ENCODE data around the gene SEMA3G.

SEMA3G gene

GRCh38 chr3:52444860-52445793, at the start of gene SEMA3G:
SEMA3G (minus strand) TSS chr3:52445103; CDS start chr3:52445027, 76 bp downstream.
- no peak within 1 kb of the TSS for H3K27ac ChIP-seq
- TF ChIP-seq POLR2AphosphoS5 (IDR thresholded peaks at IDR 0.05; ENCODE audit: borderline replicate concordance, low read depth, low read length) (peak; percentile 43; the same call in 1 of the 2 replicates), EZH2 (IDR thresholded peaks at IDR 0.05) (no peak)
- no peak for DNase-seq (ENCODE audit: low read depth, low spot score)
- H3K9me3 ChIP-seq (ENCODE audit: low read depth, low read length) = no peaks in the 10 kb centered on the region
- H3K4me3 ChIP-seq = no peak within 1 kb of the TSS
- no peaks in the 10 kb centered on the region for H3K36me3 ChIP-seq (ENCODE audit: insufficient read depth, low read length)
- H3K9ac ChIP-seq (ENCODE audit: insufficient read length) = no peak within 1 kb of the TSS

DNA sequence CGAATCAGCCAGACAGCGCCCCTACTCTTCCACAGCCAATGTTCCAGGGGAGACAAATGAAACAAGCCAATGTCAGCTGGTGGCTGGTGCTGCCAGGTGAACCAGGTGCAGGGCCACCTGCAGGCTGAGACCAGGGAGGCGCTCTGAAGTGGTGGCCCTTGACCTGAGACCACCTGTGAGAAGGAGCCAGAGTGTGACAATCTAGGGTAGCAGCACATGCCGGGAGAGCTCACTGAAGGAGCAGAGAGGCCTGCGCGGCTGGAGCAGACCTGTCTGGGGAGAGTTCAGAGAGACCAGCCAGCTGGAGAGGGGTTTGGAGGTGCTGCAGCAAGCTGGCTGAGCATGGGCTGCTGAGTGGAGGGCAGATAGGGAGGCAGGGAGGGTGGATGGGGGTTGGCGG, 49.5 kb upstream of the SEMA3G start:
- H3K27ac ChIP-seq = no peak overlapping the region
- H3K4me3 ChIP-seq = no peak overlapping the region
- H3K36me3 ChIP-seq (ENCODE audit: insufficient read depth, low read length) = no peaks in the 10 kb centered on the region
- DNase-seq (ENCODE audit: low read depth, low spot score) = no peak
- H3K9me3 ChIP-seq (ENCODE audit: low read depth, low read length) = no peaks in the 10 kb centered on the region
- H3K9ac ChIP-seq (ENCODE audit: insufficient read length) = no peak overlapping the region
- TF ChIP-seq EZH2 (IDR thresholded peaks at IDR 0.05) = no peak
- no peak for TF ChIP-seq FOXP2 (optimal IDR thresholded peaks at IDR 0.05; ENCODE audit: control extremely low read depth, extremely low read length, insufficient read depth)
- no peak for TF ChIP-seq POLR2AphosphoS5 (IDR thresholded peaks at IDR 0.05; ENCODE audit: borderline replicate concordance, low read depth, low read length)

- no peak overlapping the region for H3K9ac ChIP-seq (ENCODE audit: insufficient read length)
- TF ChIP-seq POLR2AphosphoS5 (IDR thresholded peaks at IDR 0.05; ENCODE audit: borderline replicate concordance, low read depth, low read length) (no peak), FOXP2 (optimal IDR thresholded peaks at IDR 0.05; ENCODE audit: control extremely low read depth, extremely low read length, insufficient read depth) (no peak), EZH2 (IDR thresholded peaks at IDR 0.05) (no peak)
- H3K36me3 ChIP-seq (ENCODE audit: insufficient read depth, low read length) = no peaks in the 10 kb centered on the region
- no peak overlapping the region for H3K27ac ChIP-seq
- no peak overlapping the region for H3K4me3 ChIP-seq
- H3K9me3 ChIP-seq (ENCODE audit: low read depth, low read length) = no peaks in the 10 kb centered on the region
- no peak for DNase-seq (ENCODE audit: low read depth, low spot score)
Observed at GRCh38 chr3:52493232-52494017, 48.5 kb upstream of the SEMA3G start.

DNA sequence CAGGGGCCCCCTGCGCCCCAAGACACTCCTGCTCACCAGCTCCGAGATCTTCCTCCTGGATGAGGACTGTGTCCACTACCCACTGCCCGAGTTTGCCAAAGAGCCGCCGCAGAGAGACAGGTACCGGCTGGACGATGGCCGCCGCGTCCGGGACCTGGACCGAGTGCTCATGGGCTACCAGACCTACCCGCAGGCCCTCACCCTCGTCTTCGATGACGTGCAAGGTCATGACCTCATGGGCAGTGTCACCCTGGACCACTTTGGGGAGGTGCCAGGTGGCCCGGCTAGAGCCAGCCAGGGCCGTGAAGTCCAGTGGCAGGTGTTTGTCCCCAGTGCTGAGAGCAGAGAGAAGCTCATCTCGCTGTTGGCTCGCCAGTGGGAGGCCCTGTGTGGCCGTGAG, 47.2 kb upstream of the SEMA3G start:
- DNase-seq (ENCODE audit: low read depth, low spot score) = no peak
- H3K36me3 ChIP-seq (ENCODE audit: insufficient read depth, low read length) = no peaks in the 10 kb centered on the region
- H3K9ac ChIP-seq (ENCODE audit: insufficient read length) = no peak overlapping the region
- no peak overlapping the region for H3K27ac ChIP-seq
- no peaks in the 10 kb centered on the region for H3K9me3 ChIP-seq (ENCODE audit: low read depth, low read length)
- no peak overlapping the region for H3K4me3 ChIP-seq
- TF ChIP-seq EZH2 (IDR thresholded peaks at IDR 0.05) = no peak
- no peak for TF ChIP-seq POLR2AphosphoS5 (IDR thresholded peaks at IDR 0.05; ENCODE audit: borderline replicate concordance, low read depth, low read length)
- no peak for TF ChIP-seq FOXP2 (optimal IDR thresholded peaks at IDR 0.05; ENCODE audit: control extremely low read depth, extremely low read length, insufficient read depth)

DNA sequence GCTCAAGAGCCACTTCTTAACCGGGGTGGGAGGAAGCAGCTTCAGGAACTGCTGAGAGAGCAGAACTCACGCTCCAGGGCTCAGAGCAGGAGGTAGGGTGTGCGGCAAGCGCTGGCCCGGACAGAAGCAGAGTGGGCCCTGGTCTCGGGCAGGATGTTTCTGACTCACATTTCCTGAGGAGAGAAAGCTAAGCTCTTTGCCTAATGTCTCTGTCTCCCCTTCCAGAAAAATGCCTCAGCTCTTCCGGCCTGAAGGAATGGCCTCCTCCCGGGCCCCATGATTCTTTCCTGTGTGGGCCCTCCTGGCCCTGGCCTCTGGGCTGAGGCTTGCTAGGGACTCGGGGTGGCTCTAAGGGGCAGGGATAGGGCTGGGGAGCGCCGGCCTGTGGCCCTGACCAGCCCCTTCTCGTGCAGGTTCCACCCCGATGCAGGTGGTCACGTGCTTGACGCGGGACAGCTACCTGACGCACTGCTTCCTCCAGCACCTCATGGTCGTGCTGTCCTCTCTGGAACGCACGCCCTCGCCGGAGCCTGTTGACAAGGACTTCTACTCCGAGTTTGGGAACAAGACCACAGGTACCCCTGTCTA, 46.1 kb upstream of the SEMA3G start:
- TF ChIP-seq FOXP2 (optimal IDR thresholded peaks at IDR 0.05; ENCODE audit: control extremely low read depth, extremely low read length, insufficient read depth) = no peak
- no peak for TF ChIP-seq EZH2 (IDR thresholded peaks at IDR 0.05)
- TF ChIP-seq POLR2AphosphoS5 (IDR thresholded peaks at IDR 0.05; ENCODE audit: borderline replicate concordance, low read depth, low read length) = no peak
- Histone ChIP-seq H3K27ac (no peak overlapping the region), H3K36me3 (ENCODE audit: insufficient read depth, low read length) (no peaks in the 10 kb centered on the region), H3K9me3 (ENCODE audit: low read depth, low read length) (no peaks in the 10 kb centered on the region), H3K9ac (ENCODE audit: insufficient read length) (no peak overlapping the region), H3K4me3 (no peak overlapping the region)
- no peak for DNase-seq (ENCODE audit: low read depth, low spot score)

GRCh38 chr3:52490035-52490938, 45.4 kb upstream of the SEMA3G start:
- Histone ChIP-seq H3K36me3 (ENCODE audit: insufficient read depth, low read length) (no peaks in the 10 kb centered on the region), H3K27ac (no peak overlapping the region), H3K9ac (ENCODE audit: insufficient read length) (no peak overlapping the region), H3K9me3 (ENCODE audit: low read depth, low read length) (no peaks in the 10 kb centered on the region), H3K4me3 (no peak overlapping the region)
- no peak for DNase-seq (ENCODE audit: low read depth, low spot score)
- no peak for TF ChIP-seq FOXP2 (optimal IDR thresholded peaks at IDR 0.05; ENCODE audit: control extremely low read depth, extremely low read length, insufficient read depth)
- no peak for TF ChIP-seq POLR2AphosphoS5 (IDR thresholded peaks at IDR 0.05; ENCODE audit: borderline replicate concordance, low read depth, low read length)
- no peak for TF ChIP-seq EZH2 (IDR thresholded peaks at IDR 0.05)

GRCh38 chr3:52489453-52489852, 44.5 kb upstream of the SEMA3G start:
- no peak for TF ChIP-seq EZH2 (IDR thresholded peaks at IDR 0.05)
- TF ChIP-seq FOXP2 (optimal IDR thresholded peaks at IDR 0.05; ENCODE audit: control extremely low read depth, extremely low read length, insufficient read depth) = no peak
- no peak for TF ChIP-seq POLR2AphosphoS5 (IDR thresholded peaks at IDR 0.05; ENCODE audit: borderline replicate concordance, low read depth, low read length)

More at GRCh38 chr3:52489453-52489852, 44.5 kb upstream of the SEMA3G start:
- Histone ChIP-seq H3K9me3 (ENCODE audit: low read depth, low read length) (no peaks in the 10 kb centered on the region), H3K4me3 (no peak overlapping the region), H3K27ac (no peak overlapping the region), H3K36me3 (ENCODE audit: insufficient read depth, low read length) (no peaks in the 10 kb centered on the region), H3K9ac (ENCODE audit: insufficient read length) (no peak overlapping the region)
- DNase-seq (ENCODE audit: low read depth, low spot score) = no peak
